GM18505 (cell line): ENCODE results near the gene PLCL2.

Source experiments
- ATAC-seq: cut with Tn5 transposase; IDR thresholded peaks from one replicate; pipeline ENCODE4 v1.9.1; 2021; ENCODE audit not compliant: unreplicated experiment
- POLR2A ChIP-seq: IDR thresholded peaks from 4 replicates; pipeline ENCODE4 v1.6.1; 2011; ENCODE audit warnings: borderline replicate concordance; ENCODE audit not compliant: insufficient read depth, insufficient read length; ENCODE audit errors: extremely low read depth

The PLCL2 gene

DNA sequence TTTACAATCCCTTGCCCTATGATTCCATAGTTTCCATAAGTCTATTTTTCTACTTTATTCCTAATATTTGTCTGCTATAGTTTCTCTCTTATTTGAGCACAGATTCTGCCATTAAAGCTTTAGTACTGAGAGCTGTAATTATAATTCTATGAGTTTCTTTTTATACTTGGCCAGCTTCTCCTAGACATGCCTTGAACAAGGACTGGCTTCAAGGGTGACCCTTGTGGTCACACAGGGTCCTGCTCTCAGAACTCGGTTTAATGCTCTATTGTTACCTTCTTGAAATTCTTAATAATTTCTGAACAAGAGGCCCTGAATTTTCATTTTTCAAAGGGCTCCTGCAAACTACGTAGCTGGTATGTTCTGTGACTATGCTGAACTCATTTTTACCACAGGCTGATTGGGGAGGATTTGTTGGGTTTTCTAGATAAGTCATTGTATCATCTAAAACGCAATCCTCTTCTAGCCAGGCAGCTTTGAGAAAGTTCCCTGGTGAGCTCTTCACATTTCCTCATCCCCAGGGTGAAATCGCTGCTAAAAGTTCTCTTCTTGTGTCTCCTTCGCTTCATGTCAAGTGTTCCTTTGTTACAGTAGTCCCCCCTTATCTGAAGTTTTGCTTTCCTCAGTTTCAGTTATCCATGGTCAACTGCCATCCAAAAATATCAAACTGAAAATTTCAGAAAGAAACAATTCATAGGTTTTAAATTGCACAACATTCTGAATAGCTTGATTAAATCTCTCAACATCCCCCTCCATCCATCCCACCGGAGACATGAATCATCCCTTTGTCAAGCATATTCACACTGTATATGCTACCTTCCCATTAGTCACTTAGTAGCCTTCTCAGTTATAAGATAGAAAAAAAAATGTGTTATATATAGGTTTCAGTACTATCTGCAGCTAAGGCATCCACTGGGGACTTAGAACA lies 12.6 kb upstream of the PLCL2 start:
- TF ChIP-seq POLR2A, result no peak
- no peak for ATAC-seq

GRCh38 chr3:16873872-16874271 lies 10.9 kb upstream of the PLCL2 start:
- no peak for ATAC-seq
- no peak for TF ChIP-seq POLR2A

DNA sequence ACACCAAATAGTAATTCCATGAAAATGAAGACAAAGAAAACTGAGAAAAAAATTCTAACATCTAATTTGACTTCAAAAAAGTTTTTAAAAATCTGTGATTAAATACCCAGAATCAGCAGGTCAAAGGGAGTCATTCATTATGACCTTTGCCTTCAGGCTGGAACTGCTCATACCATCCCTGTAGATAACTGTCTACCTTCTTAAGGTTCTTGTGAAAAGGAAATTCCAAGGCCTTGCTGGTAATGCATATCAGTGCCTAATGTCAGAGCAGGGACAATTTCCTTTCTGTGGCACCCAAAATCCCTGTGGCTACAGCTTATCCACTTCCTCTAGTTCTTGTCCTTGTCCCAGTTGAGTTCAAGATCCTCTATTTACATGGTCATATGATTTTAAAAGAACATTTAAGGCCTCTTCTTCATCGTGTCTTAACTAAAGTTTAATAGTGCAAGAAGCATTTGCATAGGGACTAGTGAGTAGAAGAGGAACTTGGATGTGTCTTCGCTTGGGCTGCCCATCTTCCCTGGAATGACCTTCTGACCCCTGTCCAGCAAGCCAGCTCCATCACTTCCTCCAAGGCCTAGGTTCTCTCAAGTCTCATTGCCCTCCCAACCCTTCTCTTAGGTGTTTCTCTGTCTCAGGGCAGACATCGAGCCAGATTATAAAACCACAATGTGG lies 8.7 kb upstream of the PLCL2 start:
- no peak for TF ChIP-seq POLR2A
- ATAC-seq, result no peak

GRCh38 chr3:16877505-16877904 lies 7.2 kb upstream of the PLCL2 start:
- no peak for ATAC-seq
- no peak for TF ChIP-seq POLR2A

DNA sequence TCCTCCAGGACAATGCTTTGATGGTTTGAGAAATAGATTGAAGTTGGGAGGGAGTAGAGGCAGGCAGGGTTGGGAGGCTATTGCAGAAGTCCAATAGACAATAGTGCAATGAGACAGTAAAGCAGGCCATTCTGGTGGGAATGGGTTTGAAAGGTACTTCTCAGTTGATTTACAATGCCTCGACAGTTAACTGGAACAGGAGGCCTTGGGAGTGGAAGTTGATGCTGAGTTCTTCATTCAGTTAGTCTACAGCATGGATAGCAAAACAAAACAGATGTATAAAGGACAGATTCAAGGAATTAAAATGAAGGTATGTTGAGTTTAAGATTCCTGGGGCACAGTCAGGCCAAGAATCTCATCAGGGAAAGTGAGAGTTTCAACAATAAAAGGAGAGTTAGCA lies 6.8 kb upstream of the PLCL2 start:
- TF ChIP-seq POLR2A, result no peak
- ATAC-seq, result no peak

GRCh38 chr3:16881896-16882630 lies 2.7 kb upstream of the PLCL2 start:
- no peak for ATAC-seq
- no peak for TF ChIP-seq POLR2A

- ATAC-seq, result no peak
- no peak for TF ChIP-seq POLR2A
Measured at GRCh38 chr3:16883057-16883722, 1.6 kb upstream of the PLCL2 start.

- no peak for ATAC-seq
- TF ChIP-seq POLR2A, result no peak
Measured at GRCh38 chr3:16883723-16884083, 1.1 kb upstream of the PLCL2 start.

DNA sequence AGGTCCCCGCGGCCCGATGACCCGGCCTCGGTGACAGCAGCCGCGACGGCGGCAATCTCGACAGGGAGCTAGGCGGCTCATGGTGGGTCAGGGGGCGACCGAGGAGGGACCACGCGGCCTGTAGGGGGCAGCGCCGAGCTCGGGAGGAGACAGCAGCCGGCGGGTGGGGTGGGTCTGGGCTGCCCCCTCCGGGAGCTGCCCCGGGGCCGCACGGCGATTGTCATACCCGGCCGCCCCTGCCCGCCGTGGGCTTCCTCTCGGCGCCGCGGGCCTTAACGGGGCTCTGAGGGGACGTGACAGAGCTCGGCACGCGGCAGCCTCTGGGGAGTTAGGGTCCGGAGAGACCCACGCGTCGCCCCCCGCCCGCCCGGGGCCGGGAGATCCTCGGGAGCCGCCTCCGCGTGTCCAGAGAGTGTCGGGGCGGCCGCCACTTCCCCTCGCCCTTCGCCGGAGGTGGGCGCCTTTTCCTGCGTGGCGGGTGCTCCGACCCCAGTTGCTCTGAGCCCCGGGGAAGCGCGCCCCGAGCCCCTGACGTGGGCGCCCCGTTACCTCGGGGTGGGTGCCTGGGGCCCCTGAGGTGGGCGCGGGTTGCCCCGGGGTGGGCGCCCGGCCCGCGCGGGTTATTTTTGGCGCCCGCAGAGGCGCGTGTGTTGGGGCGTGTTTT lies 539 bp upstream of the PLCL2 start:
- ATAC-seq, result peak; percentile 56

GRCh38 chr3:16885593-16886302 lies 993 bp downstream of the PLCL2 start:
- peak; percentile 10 for ATAC-seq
- no peak for TF ChIP-seq POLR2A

More for the DNA sequence above, 539 bp upstream of the PLCL2 start:
- peak; percentile 29 for TF ChIP-seq POLR2A

GRCh38 chr3:16886303-16886683 lies 1.5 kb downstream of the PLCL2 start:
- no peak for ATAC-seq
- TF ChIP-seq POLR2A, result no peak

GRCh38 chr3:16887130-16887529 lies 2.4 kb downstream of the PLCL2 start:
- TF ChIP-seq POLR2A, result no peak
- ATAC-seq, result no peak
